Right lobe of liver (tissue), 6 donors: ENCODE results near the gene SLC25A43. TPM values are rescaled to one million over a fixed set of nuclear protein-coding genes. Genes with fewer than 3 reads are reported as not detected.

Experiments
- ATAC-seq, 4 donors: fragments of 200-7000 bp; cut with Tn5 transposase; one replicate each; pipeline ENCODE4 v1.9.1; 2020; ENCODE audit warnings: mild to moderate bottlenecking in 4 of 4, moderate library complexity in 4 of 4
- DNase-seq, 3 donors: peaks; one replicate each; pipeline ENCODE4 v3.0.0-alpha.2; 2020
- H3K27ac ChIP-seq, 3 donors: fragments of 200-600 bp; one replicate each; pipeline ENCODE4 v1.8.0; 2022
- H3K27me3 ChIP-seq, 2 donors: fragments of 200-600 bp; one replicate each; pipeline ENCODE4 v1.8.0; 2022
- H3K36me3 ChIP-seq, 4 donors: fragments of 200-600 bp; sonication (generic) in 1 of 4; one replicate each; pipeline versions ENCODE4 v1.5.1 to v1.8.0; 2017 to 2022; ENCODE audit warnings: control low read depth in 1 of 4
- H3K4me1 ChIP-seq, 4 donors: fragments of 200-600 bp; sonication (generic) in 1 of 4; one replicate each; pipeline versions ENCODE4 v1.5.1 to v1.8.0; 2017 to 2022; ENCODE audit warnings: control low read depth in 1 of 4
- H3K4me3 ChIP-seq, 3 donors: fragments of 200-600 bp; one replicate each; pipeline ENCODE4 v1.8.0; 2022
- H3K9me3 ChIP-seq, 4 donors: fragments of 200-600 bp; sonication (generic) in 1 of 4; one replicate each; pipeline versions ENCODE4 v1.5.1 to v1.8.0; 2017 to 2022; ENCODE audit warnings: control low read depth in 1 of 4
- CTCF ChIP-seq, 4 donors: fragments of 200-600 bp in 3 of 4; fragments of 450-650 bp in 1 of 4; IDR thresholded peaks; one replicate each; pipeline versions ENCODE4 v1.5.1 to v1.8.0; 2016 to 2022; ENCODE audit warnings: antibody characterized with exemption in 4 of 4, mild to moderate bottlenecking in 2 of 4
- POLR2A ChIP-seq: fragments of 450-650 bp; IDR thresholded peaks from one replicate; pipeline ENCODE4 v1.6.1; 2017; ENCODE audit warnings: antibody characterized with exemption, mild to moderate bottlenecking
- WGBS: methylation state at CpG from one replicate; pipeline ENCODE4 v1.1.6; 2018; ENCODE audit warnings: low coverage, low lambda C conversion rate; ENCODE audit not compliant: insufficient coverage; ENCODE audit errors: missing lambda C conversion rate; 5-methylcytosine and 5-hydroxymethylcytosine counted together
- intact Hi-C, 2 donors: fragments of 100-400 bp; cut with DNase I; formaldehyde crosslinking; loops; one replicate each; pipeline versions ENCODE4 v1.11.2 to v1.14.1; 2022
- total RNA-seq, 6 experiments: library from RNA; depleted of rRNA in 2 of 6; stranded (reverse); fragments of >200 nt in 2 of 6; fragmentation: NEBNext Ultra II Directional in 3 of 6; extraction: Animal tissue kit (Norgen Biotek cat#: 25700) in 3 of 6; gene quantifications; one replicate each; pipeline versions ENCODE4 v1.1.0 to v1.2.4, GENCODE V29; 2016 to 2023
- donor health status: DM: no; HTN: yes; CAD: no.
- donor health status: DM: no; HTN: no; CAD: no.
- donor health status: DM: no; HTN: no; CAD: no.
- donor health status: DM: no; HTN: yes; CAD: no.
- donor health status: DM: no; HTN: yes; CAD: no.

The SLC25A43 gene
- total RNA-seq, 6 experiments from 2014 or later = 6.4 to 21.5 (median 7.5) TPM

- Histone ChIP-seq H3K27ac (no peak overlapping the region), H3K4me1 (peaks cover 0 to 7% (median 0%) of the 10 kb centered on the region in 4 donors), H3K4me3 (no peak overlapping the region), H3K9me3 (no peaks in the 10 kb centered on the region), H3K27me3 (no peaks in the 10 kb centered on the region), H3K36me3 (no peaks in the 10 kb centered on the region)
- TF ChIP-seq POLR2A (no peak), CTCF (IDR thresholded peaks at IDR 0.05) (no peak)
- no peak for ATAC-seq
- 37% methylated on average over 4 of the region's 4 CpGs for WGBS
- DNase-seq = no peak
- intact Hi-C loops = no loop called here
These were observed 18.2 kb downstream of the SLC25A43 start for GRCh38 chrX:119417376-119417775.

GRCh38 chrX:119417842-119418241 is 18.7 kb downstream of the SLC25A43 start:
- DNase-seq (no peak), ATAC-seq (peak; percentile 75 to 88 (median 87))
- Histone ChIP-seq H3K27me3 (no peaks in the 10 kb centered on the region), H3K27ac (no peak overlapping the region), H3K9me3 (no peaks in the 10 kb centered on the region), H3K36me3 (no peaks in the 10 kb centered on the region), H3K4me3 (no peak overlapping the region), H3K4me1 (peaks cover 0 to 7% (median 0%) of the 10 kb centered on the region in 4 donors)
- intact Hi-C loops = no loop called here
- TF ChIP-seq CTCF (IDR thresholded peaks at IDR 0.05) (peak; percentile 34 to 61 (median 49)), POLR2A (no peak)
- 10% methylated on average over 1 of the region's 1 CpG for WGBS

GRCh38 chrX:119419146-119419545 is 20.0 kb downstream of the SLC25A43 start:
- no peaks in the 10 kb centered on the region for H3K27me3 ChIP-seq
- no peaks in the 10 kb centered on the region for H3K9me3 ChIP-seq
- no peak overlapping the region for H3K4me3 ChIP-seq
- no peak for TF ChIP-seq POLR2A
- no peak for TF ChIP-seq CTCF (IDR thresholded peaks at IDR 0.05)
- intact Hi-C loops = no loop called here
- H3K27ac ChIP-seq = no peak overlapping the region
- H3K36me3 ChIP-seq = no peaks in the 10 kb centered on the region
- peaks cover 0 to 7% (median 0%) of the 10 kb centered on the region in 4 donors for H3K4me1 ChIP-seq
- 21% methylated on average over 4 of the region's 4 CpGs for WGBS
- peak; percentile 75 to 89 (median 86) for ATAC-seq
- DNase-seq = peak in 1 of 3 donors; percentile 44

GRCh38 chrX:119419898-119420297 is 20.8 kb downstream of the SLC25A43 start:
- intact Hi-C loops = no loop called here
- H3K27ac ChIP-seq = peak overlapping the region in 1 of 3 donors; percentile 4
- no peaks in the 10 kb centered on the region for H3K9me3 ChIP-seq
- no peak for ATAC-seq
- peaks cover 0 to 7% (median 0%) of the 10 kb centered on the region in 4 donors for H3K4me1 ChIP-seq
- no CpG with 5 or more reads among the region's 2 CpGs for WGBS
- H3K27me3 ChIP-seq = no peaks in the 10 kb centered on the region
- no peak for DNase-seq
- TF ChIP-seq POLR2A = no peak
- no peak for TF ChIP-seq CTCF (IDR thresholded peaks at IDR 0.05)
- H3K4me3 ChIP-seq = no peak overlapping the region
- H3K36me3 ChIP-seq = no peaks in the 10 kb centered on the region
